ENCODE measurements around the gene DPCD. TPM values are rescaled to one million over a fixed set of nuclear protein-coding genes. Genes with fewer than 3 reads are reported as not detected.

The DPCD gene
- total RNA-seq, 1 donor = 36.2 TPM

DNA sequence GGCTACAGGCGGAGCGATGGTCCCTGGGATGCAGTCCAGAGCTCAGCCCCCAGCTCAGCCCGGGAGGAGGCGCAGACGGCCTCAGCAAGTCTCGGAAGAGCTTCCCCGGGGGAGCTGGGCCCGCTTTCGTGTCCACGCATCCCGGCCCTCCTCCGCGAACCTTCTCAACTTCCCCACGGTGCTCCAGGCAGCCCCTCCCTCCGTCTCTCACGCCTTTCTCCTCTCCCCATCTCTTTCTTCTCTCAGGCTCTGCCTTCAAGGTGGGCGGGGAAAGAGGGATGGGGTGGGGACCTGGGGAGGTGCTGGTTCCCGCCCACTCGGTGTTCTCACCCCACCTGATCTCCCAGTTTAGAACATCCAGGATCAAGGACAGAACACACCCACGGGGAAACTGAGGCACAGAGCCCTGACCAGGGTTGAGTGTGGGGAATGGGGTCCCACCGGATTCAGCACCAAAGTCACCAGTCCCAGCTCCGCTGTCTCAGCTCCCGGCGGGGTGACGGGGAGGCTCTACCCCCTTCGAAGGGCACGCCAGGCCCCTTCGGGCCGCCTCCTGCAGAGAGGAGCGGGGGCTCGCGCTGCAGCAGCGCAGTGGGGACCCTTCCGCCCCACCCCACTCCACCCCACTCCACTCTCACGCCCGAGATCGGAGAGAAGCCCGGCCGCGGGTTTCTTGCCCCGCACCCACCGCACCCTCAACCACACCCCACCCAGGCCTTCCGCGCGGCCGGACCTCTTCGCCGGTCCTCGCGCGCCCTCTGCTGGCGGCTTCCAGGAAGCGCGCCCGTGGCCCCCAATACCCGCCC, 18.3 kb upstream of the DPCD start:
- no peak overlapping the region for H3K27ac ChIP-seq (ENCODE audit: low read depth, low read length)
- TF ChIP-seq CTCF (IDR thresholded peaks at IDR 0.05; ENCODE audit: extremely low read depth, low read depth, low read length) = peak; percentile 52
- no peaks in the 10 kb centered on the region for H3K36me3 ChIP-seq (ENCODE audit: insufficient read depth, low read length)
- peak; percentile 99 for DNase-seq (ENCODE audit: insufficient read length, low spot score, missing footprints)
- H3K9me3 ChIP-seq (ENCODE audit: low read depth, low read length) = peaks cover 2% of the 10 kb centered on the region
- no peaks in the 10 kb centered on the region for H4K20me1 ChIP-seq (ENCODE audit: insufficient read depth, low read length)
- H3K79me2 ChIP-seq (ENCODE audit: insufficient read depth, low read length) = no peaks in the 10 kb centered on the region
- H2AFZ ChIP-seq (ENCODE audit: low read length) = peak overlapping the region; percentile 86
- peaks cover 9% of the 10 kb centered on the region for H3K4me1 ChIP-seq (ENCODE audit: insufficient read depth, low read length)
- peak overlapping the region; percentile 93 for H3K4me2 ChIP-seq (ENCODE audit: insufficient read depth, low read length)
- H3K4me3 ChIP-seq (ENCODE audit: insufficient read depth, low read length) = peak overlapping the region; percentile 76
- H3K27me3 ChIP-seq (ENCODE audit: insufficient read depth, low read length) = peaks cover 48% of the 10 kb centered on the region

GRCh38 chr10:101570428-101571270, 17.5 kb upstream of the DPCD start:
- H3K27me3 ChIP-seq (ENCODE audit: insufficient read depth, low read length) = peaks cover 40% of the 10 kb centered on the region
- peaks cover 2% of the 10 kb centered on the region for H3K9me3 ChIP-seq (ENCODE audit: low read depth, low read length)
- H3K79me2 ChIP-seq (ENCODE audit: insufficient read depth, low read length) = no peaks in the 10 kb centered on the region
- H3K4me3 ChIP-seq (ENCODE audit: insufficient read depth, low read length) = peak overlapping the region; percentile 76
- peak overlapping the region; percentile 96 for H2AFZ ChIP-seq (ENCODE audit: low read length)
- DNase-seq (ENCODE audit: insufficient read length, low spot score, missing footprints) = peak; percentile 93
- no peaks in the 10 kb centered on the region for H4K20me1 ChIP-seq (ENCODE audit: insufficient read depth, low read length)
- no peak overlapping the region for H3K27ac ChIP-seq (ENCODE audit: low read depth, low read length)
- H3K4me2 ChIP-seq (ENCODE audit: insufficient read depth, low read length) = peak overlapping the region; percentile 93
- TF ChIP-seq CTCF (IDR thresholded peaks at IDR 0.05; ENCODE audit: extremely low read depth, low read depth, low read length) = no peak
- no peaks in the 10 kb centered on the region for H3K36me3 ChIP-seq (ENCODE audit: insufficient read depth, low read length)
- H3K4me1 ChIP-seq (ENCODE audit: insufficient read depth, low read length) = peaks cover 9% of the 10 kb centered on the region

GRCh38 chr10:101571271-101571925, 16.7 kb upstream of the DPCD start:
- Histone ChIP-seq H3K27me3 (ENCODE audit: insufficient read depth, low read length) (peaks cover 32% of the 10 kb centered on the region), H3K79me2 (ENCODE audit: insufficient read depth, low read length) (no peaks in the 10 kb centered on the region), H4K20me1 (ENCODE audit: insufficient read depth, low read length) (no peaks in the 10 kb centered on the region), H2AFZ (ENCODE audit: low read length) (no peak overlapping the region), H3K27ac (ENCODE audit: low read depth, low read length) (no peak overlapping the region), H3K4me2 (ENCODE audit: insufficient read depth, low read length) (no peak overlapping the region), H3K4me3 (ENCODE audit: insufficient read depth, low read length) (no peak overlapping the region), H3K4me1 (ENCODE audit: insufficient read depth, low read length) (peaks cover 9% of the 10 kb centered on the region), H3K9me3 (ENCODE audit: low read depth, low read length) (peaks cover 2% of the 10 kb centered on the region), H3K36me3 (ENCODE audit: insufficient read depth, low read length) (no peaks in the 10 kb centered on the region)
- no peak for TF ChIP-seq CTCF (IDR thresholded peaks at IDR 0.05; ENCODE audit: extremely low read depth, low read depth, low read length)
- DNase-seq (ENCODE audit: insufficient read length, low spot score, missing footprints) = no peak

Data from osteoblast (primary cell).